HEK293 (cell line): ENCODE results near the gene PRR13.

Source experiments
- CTCF ChIA-PET: fragments of 350-600 bp; formaldehyde crosslinking; extraction: SDS; loops from one replicate; lab custom pipeline; 2021; ENCODE audit warnings: antibody characterized with exemption; lab: Yijun Ruan, JAX
- POLR2A ChIA-PET: fragments of 300-600 bp; formaldehyde crosslinking; extraction: SDS; loops from one replicate; lab custom pipeline; 2020; ENCODE audit warnings: antibody characterized with exemption, inconsistent platforms; lab: Yijun Ruan, JAX
- H3K27ac ChIP-seq: fragments of 200-500 bp; sonication (Bioruptor generic); 2 replicates; pipeline ENCODE4 v1.5.1; 2014; ENCODE audit warnings: low read depth, low read length, control low read depth, inconsistent platforms; ENCODE audit errors: extremely low read depth
- H3K36me3 ChIP-seq, 2 experiments: fragments of 200-500 bp in 1 of 2; sonication (Bioruptor generic) in 1 of 2; 1 replicate in 1 of 2; 2 replicates in 1 of 2; pipeline ENCODE4 v1.5.1; 2014 to 2017; ENCODE audit warnings: inconsistent platforms in 2 of 2, low read length in 2 of 2; ENCODE audit not compliant: control insufficient read depth in 2 of 2, insufficient read depth in 1 of 2
- H3K4me1 ChIP-seq: fragments of 200-500 bp; sonication (Bioruptor generic); 2 replicates; pipeline ENCODE4 v1.5.1; 2014; ENCODE audit warnings: mild to moderate bottlenecking, low read length, inconsistent platforms; ENCODE audit not compliant: control insufficient read depth, insufficient read depth
- H3K4me3 ChIP-seq: 2 replicates; pipeline ENCODE4 v1.5.1; 2011; ENCODE audit warnings: low read depth, mild to moderate bottlenecking, control low read depth, low read length, moderate library complexity
- H3K9me3 ChIP-seq: fragments of 200-500 bp; sonication (Bioruptor generic); 2 replicates; pipeline ENCODE4 v1.5.1; 2014; ENCODE audit warnings: low read depth, low read length, inconsistent platforms; ENCODE audit not compliant: control insufficient read depth, insufficient read depth
- EGR2 ChIP-seq: fragments of 450-650 bp; formaldehyde crosslinking; IDR thresholded peaks from 2 replicates; pipeline ENCODE4 v1.5.1; 2016; ENCODE audit warnings: low read depth, missing biosample characterization, missing genetic modification characterization
- GLI2 ChIP-seq: fragments of 450-650 bp; formaldehyde crosslinking; IDR thresholded peaks from 2 replicates; pipeline ENCODE4; 2017; ENCODE audit warnings: missing biosample characterization, missing genetic modification characterization, low read depth, borderline replicate concordance
- IKZF3 ChIP-seq: fragments of 450-650 bp; IDR thresholded peaks from 2 replicates; pipeline ENCODE4 v1.5.0; 2018; ENCODE audit warnings: missing biosample characterization, mild to moderate bottlenecking, missing genetic modification characterization, moderate library complexity
- PRDM1 ChIP-seq: fragments of 450-650 bp; formaldehyde crosslinking; IDR thresholded peaks from 2 replicates; pipeline ENCODE4; 2016; ENCODE audit warnings: missing biosample characterization, missing genetic modification characterization
- ZBTB8A ChIP-seq: fragments of 450-650 bp; formaldehyde crosslinking; IDR thresholded peaks from 2 replicates; pipeline ENCODE4 v1.5.1; 2016; ENCODE audit warnings: missing biosample characterization, missing genetic modification characterization
- ZNF155 ChIP-seq: fragments of 450-650 bp; formaldehyde crosslinking; IDR thresholded peaks from 2 replicates; pipeline ENCODE4 v1.5.1; 2016; ENCODE audit warnings: missing biosample characterization, missing genetic modification characterization
- ZNF157 ChIP-seq: fragments of 450-650 bp; formaldehyde crosslinking; IDR thresholded peaks from 2 replicates; pipeline ENCODE4 v1.5.1; 2016; ENCODE audit warnings: missing biosample characterization, missing genetic modification characterization
- ZNF2 ChIP-seq: fragments of 450-650 bp; formaldehyde crosslinking; IDR thresholded peaks from 2 replicates; pipeline ENCODE4 v1.5.1; 2016; ENCODE audit warnings: missing biosample characterization, missing genetic modification characterization
- ZNF366 ChIP-seq: fragments of 450-650 bp; formaldehyde crosslinking; conservative IDR thresholded peaks from 2 replicates; pipeline ENCODE4 v1.5.1; 2016; ENCODE audit warnings: missing biosample characterization, missing genetic modification characterization
- ZNF596 ChIP-seq: fragments of 450-650 bp; IDR thresholded peaks from 2 replicates; pipeline ENCODE4 v1.5.0; 2018; ENCODE audit warnings: missing biosample characterization, mild to moderate bottlenecking, missing genetic modification characterization, moderate library complexity
- ZNF654 ChIP-seq: fragments of 450-650 bp; formaldehyde crosslinking; IDR thresholded peaks from 2 replicates; pipeline ENCODE4 v1.5.1; 2016; ENCODE audit warnings: low read depth, missing biosample characterization, missing genetic modification characterization
- ZNF837 ChIP-seq: fragments of 450-650 bp; formaldehyde crosslinking; IDR thresholded peaks from 2 replicates; pipeline ENCODE4 v1.5.1; 2016; ENCODE audit warnings: missing biosample characterization, missing genetic modification characterization
- ZSCAN23 ChIP-seq: fragments of 450-650 bp; formaldehyde crosslinking; IDR thresholded peaks from 2 replicates; pipeline ENCODE4 v1.5.1; 2016; ENCODE audit warnings: missing biosample characterization, missing genetic modification characterization
- TF ChIP-seq, protein P1 (sequence below): sonication (generic); formaldehyde crosslinking; IDR thresholded peaks from 2 replicates; pipeline ENCODE4 v1.8.1; 2022; ENCODE audit warnings: mild to moderate bottlenecking, moderate library complexity, missing genetic modification reagents
- TF ChIP-seq, protein P2 (sequence below): fragments of 450-650 bp; formaldehyde crosslinking; IDR thresholded peaks from 2 replicates; pipeline ENCODE4 v1.5.1; 2016; ENCODE audit warnings: missing biosample characterization, missing genetic modification characterization

PRR13 gene

DNA sequence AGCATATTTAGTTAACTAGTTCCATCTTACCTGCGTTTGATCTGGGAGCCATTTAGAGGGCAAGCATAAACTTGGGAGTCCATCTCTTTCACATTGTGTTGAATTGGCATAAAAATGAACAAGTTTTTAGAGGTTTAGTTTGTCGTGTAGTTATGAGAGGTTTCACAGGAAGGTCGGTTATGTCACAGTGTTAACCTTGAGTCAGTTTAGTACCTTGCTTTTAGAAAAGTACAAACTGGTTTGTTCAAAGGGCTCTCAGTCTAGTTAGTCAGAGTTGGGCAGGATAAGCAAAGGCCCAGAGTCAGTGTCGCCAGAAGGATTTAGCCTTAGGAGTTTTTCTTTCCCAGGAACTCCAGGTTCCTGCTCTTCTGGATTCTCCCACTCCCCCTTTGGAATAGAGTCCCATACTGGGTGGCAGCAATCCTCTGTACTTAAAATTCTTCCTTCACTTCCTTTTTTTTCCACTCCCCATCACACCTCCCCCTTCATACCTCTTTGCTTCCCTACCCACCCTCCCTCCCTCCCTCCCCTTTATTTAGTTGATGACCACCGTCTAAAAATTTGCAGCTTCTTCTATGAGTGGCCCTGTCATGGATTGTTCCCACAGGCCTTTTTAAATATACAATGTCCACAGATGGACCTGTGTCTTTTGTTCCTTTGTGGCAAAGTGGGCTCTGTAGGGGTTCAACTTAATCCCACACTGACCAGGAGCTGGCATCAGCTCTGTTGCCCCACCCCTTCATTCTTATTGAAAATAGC is 22.4 kb downstream of the PRR13 start:
- ChIA-PET POLR2A (interaction anchor here (0.6 to 1.5 kb wide), 7 partner anchors 10 to 143 kb away, joined by 3 to 6 read pairs (median 5); partner anchors contain the start of genes AAAS and TARBP2), CTCF (interaction anchor here (0.6 to 3.1 kb wide), 4 partner anchors 11 to 744 kb away, joined by 3 to 17 read pairs (median 4); no protein-coding TSS in a partner anchor)
- no peaks in the 10 kb centered on the region for H3K9me3 ChIP-seq
- H3K4me1 ChIP-seq: no peaks in the 10 kb centered on the region
- TF ChIP-seq IKZF3 (tag by site-specific recombination) (peak; percentile 55; the same call in 1 of the 2 replicates), ZNF837 (tag by site-specific recombination) (no peak), GLI2 (tag by site-specific recombination) (no peak), ZNF2 (tag by site-specific recombination) (no peak), EGR2 (tag by site-specific recombination) (no peak)
- no peak overlapping the region for H3K4me3 ChIP-seq
- no peak overlapping the region; the same call in 1 of the 2 replicates for H3K27ac ChIP-seq
- peaks cover 93 to 99% of the 10 kb centered on the region in 2 experiments for H3K36me3 ChIP-seq

DNA sequence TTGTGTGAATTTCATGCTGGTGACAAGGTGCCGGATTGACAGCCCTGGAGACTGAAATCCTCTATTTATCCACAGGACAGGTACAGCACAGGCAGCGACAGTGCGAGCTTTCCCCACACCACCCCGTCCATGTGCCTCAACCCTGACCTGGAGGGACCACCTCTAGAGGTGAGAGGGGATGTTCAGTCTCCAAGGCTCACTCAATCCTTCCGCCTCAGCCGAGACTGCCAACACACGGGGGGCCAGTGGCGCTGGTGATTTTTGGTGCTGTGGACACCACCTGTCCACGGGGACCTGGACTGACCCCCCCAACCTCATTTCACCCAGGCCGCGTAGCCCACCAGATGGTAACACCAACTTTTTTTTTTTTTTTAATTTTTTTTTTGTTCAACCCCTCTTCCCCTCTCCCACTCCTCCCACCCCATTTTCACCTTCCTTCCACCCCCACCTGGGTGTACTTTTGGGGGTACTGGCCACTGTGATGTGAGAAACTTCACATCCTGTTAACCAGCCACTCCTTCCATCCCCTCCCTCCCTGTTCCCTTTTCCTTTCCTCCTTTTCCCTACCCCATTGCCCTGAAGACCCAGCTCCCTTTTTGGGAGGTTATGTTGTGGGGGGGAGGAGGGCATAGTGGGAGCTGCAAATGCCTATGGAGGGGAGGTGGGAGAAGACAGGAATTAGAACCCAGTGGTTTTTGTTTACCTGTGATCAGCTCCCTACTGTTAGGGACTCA is 23.3 kb downstream of the PRR13 start:
- Histone ChIP-seq H3K4me1 (no peaks in the 10 kb centered on the region), H3K4me3 (no peak overlapping the region), H3K27ac (no peak overlapping the region), H3K36me3 (peaks cover 93 to 99% of the 10 kb centered on the region in 2 experiments), H3K9me3 (no peaks in the 10 kb centered on the region)
- CTCF ChIA-PET: interaction anchor here (0.6 to 0.7 kb wide), 3 partner anchors 25 to 743 kb away, joined by 3 to 5 read pairs (median 3); no protein-coding TSS in a partner anchor
- POLR2A ChIA-PET: interaction anchor here (0.6 to 1.5 kb wide), 8 partner anchors 9 to 143 kb away, joined by 3 to 5 read pairs (median 4); partner anchors contain the start of genes AAAS, MAP3K12 and TARBP2
- TF ChIP-seq ZNF366 (tag by site-specific recombination): peak; percentile 41; the same call in 1 of the 2 replicates
- TF ChIP-seq, protein P1, sequence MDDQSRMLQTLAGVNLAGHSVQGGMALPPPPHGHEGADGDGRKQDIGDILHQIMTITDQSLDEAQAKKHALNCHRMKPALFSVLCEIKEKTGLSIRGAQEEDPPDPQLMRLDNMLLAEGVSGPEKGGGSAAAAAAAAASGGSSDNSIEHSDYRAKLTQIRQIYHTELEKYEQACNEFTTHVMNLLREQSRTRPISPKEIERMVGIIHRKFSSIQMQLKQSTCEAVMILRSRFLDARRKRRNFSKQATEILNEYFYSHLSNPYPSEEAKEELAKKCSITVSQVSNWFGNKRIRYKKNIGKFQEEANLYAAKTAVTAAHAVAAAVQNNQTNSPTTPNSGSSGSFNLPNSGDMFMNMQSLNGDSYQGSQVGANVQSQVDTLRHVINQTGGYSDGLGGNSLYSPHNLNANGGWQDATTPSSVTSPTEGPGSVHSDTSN (CRISPR knock-in tag): no peak

DNA sequence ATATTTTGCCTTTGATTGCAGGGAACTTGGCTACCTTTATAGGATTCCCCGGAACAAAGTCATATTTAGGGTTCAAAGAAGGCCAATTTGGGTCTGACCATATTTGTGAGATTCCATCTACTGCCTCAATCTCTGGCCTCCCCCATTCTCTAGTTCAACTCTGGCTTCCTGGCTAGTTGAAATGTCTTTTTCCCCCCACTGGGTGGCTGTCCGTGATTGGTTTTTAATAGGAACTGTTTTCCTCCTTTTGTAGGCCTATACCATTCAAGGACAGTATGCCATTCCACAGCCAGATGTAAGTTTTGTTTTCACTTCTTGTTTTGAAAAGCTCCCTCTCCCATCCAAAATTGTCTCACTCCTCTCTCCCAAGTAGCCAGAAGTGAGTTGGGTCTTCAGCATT is 24.1 kb downstream of the PRR13 start:
- no peaks in the 10 kb centered on the region for H3K4me1 ChIP-seq
- no peak for TF ChIP-seq ZNF155 (tag by site-specific recombination)
- TF ChIP-seq ZSCAN23 (tag by site-specific recombination): no peak
- TF ChIP-seq, protein P2, sequence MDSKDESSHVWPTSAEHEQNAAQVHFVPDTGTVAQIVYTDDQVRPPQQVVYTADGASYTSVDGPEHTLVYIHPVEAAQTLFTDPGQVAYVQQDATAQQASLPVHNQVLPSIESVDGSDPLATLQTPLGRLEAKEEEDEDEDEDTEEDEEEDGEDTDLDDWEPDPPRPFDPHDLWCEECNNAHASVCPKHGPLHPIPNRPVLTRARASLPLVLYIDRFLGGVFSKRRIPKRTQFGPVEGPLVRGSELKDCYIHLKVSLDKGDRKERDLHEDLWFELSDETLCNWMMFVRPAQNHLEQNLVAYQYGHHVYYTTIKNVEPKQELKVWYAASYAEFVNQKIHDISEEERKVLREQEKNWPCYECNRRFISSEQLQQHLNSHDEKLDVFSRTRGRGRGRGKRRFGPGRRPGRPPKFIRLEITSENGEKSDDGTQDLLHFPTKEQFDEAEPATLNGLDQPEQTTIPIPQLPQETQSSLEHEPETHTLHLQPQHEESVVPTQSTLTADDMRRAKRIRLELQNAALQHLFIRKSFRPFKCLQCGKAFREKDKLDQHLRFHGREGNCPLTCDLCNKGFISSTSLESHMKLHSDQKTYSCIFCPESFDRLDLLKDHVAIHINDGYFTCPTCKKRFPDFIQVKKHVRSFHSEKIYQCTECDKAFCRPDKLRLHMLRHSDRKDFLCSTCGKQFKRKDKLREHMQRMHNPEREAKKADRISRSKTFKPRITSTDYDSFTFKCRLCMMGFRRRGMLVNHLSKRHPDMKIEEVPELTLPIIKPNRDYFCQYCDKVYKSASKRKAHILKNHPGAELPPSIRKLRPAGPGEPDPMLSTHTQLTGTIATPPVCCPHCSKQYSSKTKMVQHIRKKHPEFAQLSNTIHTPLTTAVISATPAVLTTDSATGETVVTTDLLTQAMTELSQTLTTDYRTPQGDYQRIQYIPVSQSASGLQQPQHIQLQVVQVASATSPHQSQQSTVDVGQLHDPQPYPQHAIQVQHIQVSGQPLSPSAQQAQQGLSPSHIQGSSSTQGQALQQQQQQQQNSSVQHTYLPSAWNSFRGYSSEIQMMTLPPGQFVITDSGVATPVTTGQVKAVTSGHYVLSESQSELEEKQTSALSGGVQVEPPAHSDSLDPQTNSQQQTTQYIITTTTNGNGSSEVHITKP: peak; percentile 32
- TF ChIP-seq ZNF157: no peak
- no peak for TF ChIP-seq ZBTB8A (tag by site-specific recombination)
- TF ChIP-seq ZNF654: 0 out of 2 replicates have a peak, but pooled peaks have one; percentile 8
- no peak for TF ChIP-seq ZNF596
- 0 out of 2 replicates have a peak, but pooled peaks have one; percentile 15 for TF ChIP-seq PRDM1 (tag by site-specific recombination)
- TF ChIP-seq, all 188 proteins: peak for 3
- peaks cover 93 to 99% of the 10 kb centered on the region in 2 experiments for H3K36me3 ChIP-seq
- no peak overlapping the region for H3K4me3 ChIP-seq
- ChIA-PET POLR2A (interaction anchor here (1.1 kb wide), 1 partner anchor 34 kb away, joined by 3 read pairs; the partner anchor contains the start of gene MAP3K12), CTCF (interaction anchor here (0.7 to 1.0 kb wide), 2 partner anchors 13 to 47 kb away, joined by 3 read pairs; no protein-coding TSS in a partner anchor)
- H3K27ac ChIP-seq: no peak overlapping the region; the same call in 1 of the 2 replicates
- no peaks in the 10 kb centered on the region for H3K9me3 ChIP-seq
